ENCODE data around the gene TMEM80.

- TF ChIP-seq CTCF (IDR thresholded peaks at IDR 0.05) = no peak
- no peak for TF ChIP-seq POLR2A (IDR thresholded peaks at IDR 0.05)
These were observed 12.9 kb downstream of the TMEM80 start for GRCh38 chr11:708511-708910.

All from adrenal gland (tissue), 5 donors.